K562 (cell line): Measurements from ENCODE around the gene DUOX2. TPM values are rescaled to one million over a fixed set of nuclear protein-coding genes. Genes with fewer than 3 reads are reported as not detected.

ENCODE experiments used
- ATAC-seq: fragments of 200-7000 bp; cut with Tn5 transposase; 3 replicates; pipeline ENCODE4 v1.9.1; 2020; ENCODE audit warnings: moderate library complexity
- BruUV-seq: library from RNA; stranded (reverse); fragments of 400-500 nt; replicated peaks from 2 replicates; lab custom pipeline; 2021; lab: Mats Ljungman, UMichigan
- CTCF ChIA-PET: fragments of 300-600 bp; formaldehyde crosslinking; extraction: SDS; loops from one replicate; lab custom pipeline; 2021; ENCODE audit warnings: low intra/inter-chr PET ratio; lab: Yijun Ruan, JAX
- POLR2A ChIA-PET: fragments of 300-600, 350-650 bp; sonication (Branson Sonifier 250); formaldehyde crosslinking; extraction: SDS; loops from one replicate; lab custom pipeline; 2021; ENCODE audit warnings: antibody characterized with exemption, inconsistent platforms; lab: Yijun Ruan, JAX
- DNase-seq, 4 experiments: peaks; one replicate each; pipeline versions ENCODE4 v3.0.0 to v3.0.0-alpha.2; 2011 to 2018; ENCODE audit warnings: low spot score in 3 of 4, mixed read lengths in 3 of 4; ENCODE audit errors: extremely low read depth in 1 of 4
- FAIRE-seq: peaks from 2 replicates; lab custom pipeline; 2011; peaks lifted over from hg19 to GRCh38; lab: Jason Lieb, UNC
- H2AFZ ChIP-seq: 2 replicates; pipeline ENCODE4 v1.6.0; 2011; ENCODE audit warnings: low read depth, low read length, control low read depth, inconsistent platforms
- H3K27ac ChIP-seq: fragments of 200-600 bp; 3 replicates; pipeline ENCODE4 v1.8.0; 2011; ENCODE audit warnings: low read depth, mild to moderate bottlenecking, control low read depth, inconsistent platforms, low read length, moderate library complexity, mixed read lengths; ENCODE audit errors: extremely low read depth
- H3K27me3 ChIP-seq, 2 experiments: fragments of 300-600 bp in 1 of 2; 2 replicates in 1 of 2; 3 replicates in 1 of 2; pipeline versions ENCODE4 v1.6.0 to v1.8.0; 2011; ENCODE audit warnings: inconsistent platforms in 2 of 2, low read length in 2 of 2, mild to moderate bottlenecking in 1 of 2, mixed read lengths in 1 of 2, moderate library complexity in 1 of 2; ENCODE audit not compliant: control insufficient read depth in 2 of 2, insufficient read depth in 2 of 2
- H3K36me3 ChIP-seq: fragments of 300-600 bp; 3 replicates; pipeline ENCODE4 v1.8.0; 2011; ENCODE audit warnings: mild to moderate bottlenecking, low read length, inconsistent platforms; ENCODE audit not compliant: control insufficient read depth, insufficient read depth
- H3K4me1 ChIP-seq, 2 experiments: fragments of 200-600 bp in 1 of 2; replicated peaks in 1 of 2; 2 replicates in 1 of 2; 3 replicates in 1 of 2; pipeline versions ENCODE4 v1.5.1 to v1.8.0; 2011; ENCODE audit warnings: inconsistent platforms in 2 of 2, low read length in 2 of 2, mild to moderate bottlenecking in 1 of 2, mixed read lengths in 1 of 2, moderate library complexity in 1 of 2; ENCODE audit not compliant: control insufficient read depth in 2 of 2, insufficient read depth in 2 of 2
- H3K4me2 ChIP-seq: 2 replicates; pipeline ENCODE4 v1.6.1; 2011; ENCODE audit warnings: low read length, control low read depth, inconsistent platforms, mixed read lengths; ENCODE audit not compliant: insufficient read depth
- H3K4me3 ChIP-seq: fragments of 200-600 bp; sonication (generic), shearing (Covaris generic); 2 replicates; pipeline ENCODE4 v1.5.1; 2016; ENCODE audit warnings: control low read depth, inconsistent platforms
- H3K79me2 ChIP-seq: fragments of 200-600 bp; 3 replicates; pipeline ENCODE4 v1.8.0; 2011; ENCODE audit warnings: low read length, inconsistent platforms; ENCODE audit not compliant: control insufficient read depth, insufficient read depth
- H3K9ac ChIP-seq, 2 experiments: 2 replicates each; pipeline versions ENCODE4 v1.6.0 to v1.6.1; 2011; ENCODE audit warnings: low read depth in 2 of 2, low read length in 2 of 2, control low read depth in 1 of 2, inconsistent platforms in 1 of 2, mild to moderate bottlenecking in 1 of 2, mixed read lengths in 1 of 2; ENCODE audit not compliant: insufficient read depth in 1 of 2
- H3K9me1 ChIP-seq: one replicate; pipeline ENCODE4 v1.6.0; 2011; ENCODE audit warnings: inconsistent platforms, mild to moderate bottlenecking, low read length, moderate library complexity; ENCODE audit not compliant: control insufficient read depth, insufficient read depth
- H3K9me3 ChIP-seq: replicated peaks from 2 replicates; pipeline ENCODE4 v1.5.1; 2011; ENCODE audit warnings: low read depth, low read length, inconsistent platforms; ENCODE audit not compliant: control insufficient read depth, insufficient read depth
- H4K20me1 ChIP-seq: replicated peaks from 2 replicates; pipeline ENCODE4 v1.6.1; 2011; ENCODE audit warnings: low read length, inconsistent platforms, mixed read lengths; ENCODE audit not compliant: control insufficient read depth, insufficient read depth
- NFIC ChIP-seq: fragments of 450-650 bp; IDR thresholded peaks from 2 replicates; pipeline ENCODE4 v1.6.1; 2017; ENCODE audit warnings: mild to moderate bottlenecking, inconsistent platforms
- STAT5B ChIP-seq: fragments of 250-450 bp; sonication (Bioruptor Pico); IDR thresholded peaks from 2 replicates; pipeline ENCODE4 v1.8.0; 2021; ENCODE audit warnings: mild to moderate bottlenecking, inconsistent platforms
- WGBS: fragments of 100-300 bp; shearing (Covaris generic); methylation state at CpG from one replicate; pipeline ENCODE4 v1.1.6; 2016; ENCODE audit warnings: low coverage, mixed read lengths; ENCODE audit not compliant: insufficient coverage; ENCODE audit errors: missing lambda C conversion rate; 5-methylcytosine and 5-hydroxymethylcytosine counted together
- in situ Hi-C: fragments of 300-500 bp; cut with MboI; formaldehyde crosslinking; loops from 4 replicates; pipeline ENCODE4 v1.15.0; 2018; ENCODE audit warnings: inconsistent platforms, mixed read lengths
- intact Hi-C: fragments of 100-400 bp; cut with micrococcal nuclease; formaldehyde crosslinking; loops from 2 replicates; pipeline ENCODE4 v1.14.2; 2022
- polyA plus RNA-seq, 8 experiments: library from polyadenylated mRNA; depleted of rRNA in 4 of 8; stranded (reverse) in 5 of 8; unstranded in 3 of 8; fragments of >200 nt; fragmentation: Nextera tagmentation in 2 of 8; fragmentation: Illumina TruSeq in 1 of 8; extraction: Ambion mirVana in 2 of 8; extraction: Trizol in 1 of 8; gene quantifications; 2 replicates each; pipeline versions ENCODE4 v1.2.1 to v1.2.3, GENCODE V29; 2011 to 2014; ENCODE audit warnings: inconsistent platforms in 1 of 8, missing spikeins in 1 of 8
- total RNA-seq, 7 experiments: library from RNA; depleted of rRNA in 6 of 7; stranded (reverse); fragments of >200 nt in 6 of 7; fragmentation: Illumina TruSeq in 2 of 7; extraction: Trizol in 2 of 7; gene quantifications; 2 replicates each; pipeline versions ENCODE4 v1.2.1 to v1.2.3, GENCODE V29; 2011 to 2021; ENCODE audit warnings: low replicate concordance in 1 of 7
- TF ChIP-seq, protein P1 (sequence below), 2 experiments: fragments of 150-350 bp in 1 of 2; IDR thresholded peaks; 2 replicates each; pipeline ENCODE4 v1.6.1; 2012 to 2016; ENCODE audit warnings: low read depth in 2 of 2, low read length in 2 of 2, mild to moderate bottlenecking in 1 of 2, moderate library complexity in 1 of 2

The DUOX2 gene
- total and polyA plus RNA-seq, 9 of the 15 experiments (the other 6 are each of a cell fraction or from before 2014, with no cell fraction given): 0.01 to 0.03 (median 0.02) TPM; not detected in 6

DNA sequence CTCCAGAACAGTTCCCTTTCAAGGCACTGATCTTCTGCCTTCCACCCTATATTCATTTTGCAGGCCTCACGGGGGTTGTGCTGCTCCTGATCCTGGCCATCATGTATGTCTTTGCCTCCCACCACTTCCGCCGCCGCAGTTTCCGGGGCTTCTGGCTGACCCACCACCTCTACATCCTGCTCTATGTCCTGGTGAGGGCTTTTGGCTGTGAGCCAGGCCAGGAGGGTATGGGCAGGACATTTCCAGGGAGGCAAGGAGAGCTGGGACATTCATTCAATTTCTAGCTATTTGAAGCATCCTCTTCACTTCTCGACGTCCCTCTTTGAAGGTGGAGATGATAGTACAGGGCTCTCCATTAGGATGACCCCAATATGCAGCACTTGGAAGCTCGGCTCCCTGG lies 41.8 kb upstream of the DUOX2 start:
- Histone ChIP-seq H3K9ac (no peak overlapping the region), H4K20me1 (no peaks in the 10 kb centered on the region), H3K27ac (no peak overlapping the region), H3K9me3 (no peaks in the 10 kb centered on the region), H3K79me2 (no peaks in the 10 kb centered on the region), H2AFZ (no peak overlapping the region), H3K9me1 (no peaks in the 10 kb centered on the region), H3K4me2 (no peak overlapping the region), H3K4me3 (no peak overlapping the region), H3K4me1 (peaks cover 6 to 12% of the 10 kb centered on the region in 2 experiments; a peak in 3 of 5 replicates), H3K36me3 (no peaks in the 10 kb centered on the region), H3K27me3 (peaks cover 0 to 4% of the 10 kb centered on the region in 2 experiments; a peak in 2 of 5 replicates)
- ATAC-seq (no peak), FAIRE-seq (no peak), DNase-seq (no peak)
- no peak for TF ChIP-seq STAT5B (CRISPR knock-in tag)
- TF ChIP-seq, protein P1, sequence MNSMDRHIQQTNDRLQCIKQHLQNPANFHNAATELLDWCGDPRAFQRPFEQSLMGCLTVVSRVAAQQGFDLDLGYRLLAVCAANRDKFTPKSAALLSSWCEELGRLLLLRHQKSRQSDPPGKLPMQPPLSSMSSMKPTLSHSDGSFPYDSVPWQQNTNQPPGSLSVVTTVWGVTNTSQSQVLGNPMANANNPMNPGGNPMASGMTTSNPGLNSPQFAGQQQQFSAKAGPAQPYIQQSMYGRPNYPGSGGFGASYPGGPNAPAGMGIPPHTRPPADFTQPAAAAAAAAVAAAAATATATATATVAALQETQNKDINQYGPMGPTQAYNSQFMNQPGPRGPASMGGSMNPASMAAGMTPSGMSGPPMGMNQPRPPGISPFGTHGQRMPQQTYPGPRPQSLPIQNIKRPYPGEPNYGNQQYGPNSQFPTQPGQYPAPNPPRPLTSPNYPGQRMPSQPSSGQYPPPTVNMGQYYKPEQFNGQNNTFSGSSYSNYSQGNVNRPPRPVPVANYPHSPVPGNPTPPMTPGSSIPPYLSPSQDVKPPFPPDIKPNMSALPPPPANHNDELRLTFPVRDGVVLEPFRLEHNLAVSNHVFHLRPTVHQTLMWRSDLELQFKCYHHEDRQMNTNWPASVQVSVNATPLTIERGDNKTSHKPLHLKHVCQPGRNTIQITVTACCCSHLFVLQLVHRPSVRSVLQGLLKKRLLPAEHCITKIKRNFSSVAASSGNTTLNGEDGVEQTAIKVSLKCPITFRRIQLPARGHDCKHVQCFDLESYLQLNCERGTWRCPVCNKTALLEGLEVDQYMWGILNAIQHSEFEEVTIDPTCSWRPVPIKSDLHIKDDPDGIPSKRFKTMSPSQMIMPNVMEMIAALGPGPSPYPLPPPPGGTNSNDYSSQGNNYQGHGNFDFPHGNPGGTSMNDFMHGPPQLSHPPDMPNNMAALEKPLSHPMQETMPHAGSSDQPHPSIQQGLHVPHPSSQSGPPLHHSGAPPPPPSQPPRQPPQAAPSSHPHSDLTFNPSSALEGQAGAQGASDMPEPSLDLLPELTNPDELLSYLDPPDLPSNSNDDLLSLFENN (IDR thresholded peaks at IDR 0.05; ENCODE audit: low read depth in 2 of 2, low read length in 2 of 2): no peak
- peak; percentile 74 for TF ChIP-seq NFIC
- intact Hi-C loops: no loop called here
- POLR2A ChIA-PET: interaction anchor here (0.6 to 2.2 kb wide), 2 partner anchors 9 to 115 kb away, joined by 4 to 14 read pairs; no protein-coding TSS in a partner anchor
- 60% methylated on average over 8 of the region's 8 CpGs for WGBS
- no TSS peak for BruUV-seq
- in situ Hi-C loops: no loop called here
- CTCF ChIA-PET: no interaction called here
